GM12891 (cell line): ENCODE data around the gene RABIF.

ENCODE experiments used
- POLR2AphosphoS5 ChIP-seq: IDR thresholded peaks from 2 replicates; pipeline ENCODE4 v1.6.1; 2011; ENCODE audit warnings: low read depth, low read length, control low read depth
- TAF1 ChIP-seq: IDR thresholded peaks from 2 replicates; pipeline ENCODE4 v1.6.1; 2011; ENCODE audit warnings: low read depth, low read length, control low read depth

DNA sequence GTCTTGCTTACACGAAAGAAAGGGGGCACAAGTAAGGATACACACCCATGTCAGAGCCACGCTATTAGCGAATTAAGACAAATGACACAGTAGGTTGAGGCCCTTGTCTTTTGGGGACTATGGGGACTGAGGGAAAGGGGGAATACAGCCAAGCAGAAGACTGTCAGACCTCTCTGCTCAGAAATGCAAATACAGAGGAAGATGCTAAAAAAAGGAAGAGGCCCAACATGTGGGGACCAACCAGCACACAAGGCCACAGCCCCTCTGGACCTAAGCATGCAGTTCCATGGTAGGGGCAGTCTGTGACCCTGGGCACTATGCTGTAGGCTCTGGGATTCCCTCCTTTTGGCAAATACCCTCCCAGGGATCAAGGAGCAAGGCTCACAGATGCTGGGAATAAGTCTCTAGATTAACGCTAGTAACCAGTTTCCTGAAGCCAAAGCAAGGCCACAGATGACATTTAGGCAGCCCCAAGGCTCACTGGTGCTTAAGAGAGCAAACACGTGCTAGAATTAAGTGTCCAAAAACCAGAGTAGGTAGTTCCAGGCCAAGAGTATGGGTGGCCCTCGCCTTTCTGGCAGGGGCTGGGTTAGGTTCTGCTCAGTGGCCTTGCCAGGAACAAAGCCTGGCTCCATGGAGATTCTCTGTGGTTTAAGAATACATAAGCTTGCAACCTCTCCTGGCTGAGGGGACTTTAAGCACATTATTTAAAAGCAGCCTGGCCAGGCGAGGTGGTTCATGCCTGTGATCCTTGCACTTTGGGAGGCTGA is 38.2 kb downstream of the RABIF start:
- TF ChIP-seq POLR2AphosphoS5: no peak
- TF ChIP-seq TAF1: no peak
